WTC11 (cell line): ENCODE measurements around the gene EFCC1. TPM values are rescaled to one million over a fixed set of nuclear protein-coding genes. Genes with fewer than 3 reads are reported as not detected.

ENCODE experiments used
- ATAC-seq: fragments of 200-7000 bp; cut with Tn5 transposase; 2 replicates; pipeline ENCODE4 v1.10.0; 2021; ENCODE audit warnings: mild to moderate bottlenecking, moderate library complexity
- CTCF ChIA-PET: fragments of 300-600 bp; sonication (Branson Sonifier 250); formaldehyde crosslinking; loops from one replicate; lab custom pipeline; 2021; ENCODE audit warnings: antibody characterized with exemption; lab: Charles Lee
- POLR2A ChIA-PET: fragments of 350-600 bp; sonication (Branson Sonifier 250); formaldehyde crosslinking; loops from one replicate; lab custom pipeline; 2021; ENCODE audit warnings: antibody characterized with exemption; lab: Charles Lee
- DNase-seq: peaks from one replicate; pipeline ENCODE4 v3.0.0; 2021; ENCODE audit warnings: low spot score
- H3K27ac Mint-ChIP-seq: 2 replicates; pipeline ENCODE4 v1.8.0; 2021; ENCODE audit warnings: mixed read lengths
- H3K27me3 Mint-ChIP-seq: 2 replicates; pipeline ENCODE4 v1.8.0; 2021; ENCODE audit warnings: low read depth, mild to moderate bottlenecking, moderate library complexity, mixed read lengths
- H3K36me3 Mint-ChIP-seq: 2 replicates; pipeline ENCODE4 v1.8.0; 2021; ENCODE audit warnings: mixed read lengths
- H3K4me1 Mint-ChIP-seq: 2 replicates; pipeline ENCODE4 v1.8.0; 2022; ENCODE audit warnings: mixed read lengths
- H3K4me3 Mint-ChIP-seq: 2 replicates; pipeline ENCODE4 v1.8.0; 2021; ENCODE audit warnings: mild to moderate bottlenecking, moderate library complexity, mixed read lengths
- H3K9me3 Mint-ChIP-seq: 2 replicates; pipeline ENCODE4 v1.8.0; 2021; ENCODE audit warnings: mixed read lengths
- ATF1 ChIP-seq: sonication (generic); formaldehyde crosslinking; IDR thresholded peaks from 2 replicates; pipeline ENCODE4 v1.8.1; 2023; ENCODE audit warnings: mild to moderate bottlenecking, moderate library complexity, missing genetic modification reagents
- CREB1 ChIP-seq: sonication (generic); formaldehyde crosslinking; IDR thresholded peaks from 2 replicates; pipeline ENCODE4 v1.8.0; 2023; ENCODE audit warnings: mild to moderate bottlenecking, missing genetic modification reagents
- GTF2I ChIP-seq: fragments of 250-450 bp; sonication (Bioruptor Pico); conservative IDR thresholded peaks from 2 replicates; pipeline ENCODE4 v1.4.0; 2021; ENCODE audit warnings: mild to moderate bottlenecking
- MXD4 ChIP-seq: fragments of 250-450 bp; sonication (Bioruptor Pico); IDR thresholded peaks from 2 replicates; pipeline ENCODE4 v1.8.0; 2021; ENCODE audit warnings: mild to moderate bottlenecking, moderate library complexity, borderline replicate concordance
- NFE2L1 ChIP-seq: sonication (generic); formaldehyde crosslinking; IDR thresholded peaks from 2 replicates; pipeline ENCODE4 v1.8.1; 2023; ENCODE audit warnings: missing genetic modification reagents
- NFYB ChIP-seq: sonication (generic); formaldehyde crosslinking; conservative IDR thresholded peaks from 2 replicates; pipeline ENCODE4 v1.8.0; 2022; ENCODE audit warnings: low read depth, missing genetic modification reagents
- PRRX2 ChIP-seq: fragments of 250-450 bp; sonication (Bioruptor Pico); IDR thresholded peaks from 2 replicates; pipeline ENCODE4 v1.8.0; 2021; ENCODE audit warnings: mild to moderate bottlenecking
- TCF7 ChIP-seq: sonication (generic); formaldehyde crosslinking; IDR thresholded peaks from 2 replicates; pipeline ENCODE4 v1.8.0; 2022; ENCODE audit warnings: mild to moderate bottlenecking, low read depth, missing genetic modification reagents, moderate library complexity
- ZNF232 ChIP-seq: sonication (generic); formaldehyde crosslinking; IDR thresholded peaks from 2 replicates; pipeline ENCODE4 v1.8.0; 2022; ENCODE audit warnings: mild to moderate bottlenecking, missing genetic modification reagents
- ZNF416 ChIP-seq: fragments of 250-450 bp; sonication (Bioruptor Pico); IDR thresholded peaks from 2 replicates; pipeline ENCODE4 v1.9.0; 2021; ENCODE audit warnings: mild to moderate bottlenecking, inconsistent platforms
- total RNA-seq: library from RNA; stranded (reverse); gene quantifications from 3 replicates; pipeline ENCODE4 v1.2.3, GENCODE V29; 2021
- TF ChIP-seq, protein P1 (sequence below): sonication (generic); formaldehyde crosslinking; IDR thresholded peaks from 2 replicates; pipeline ENCODE4 v1.8.1; 2023; ENCODE audit warnings: mild to moderate bottlenecking, missing genetic modification reagents, moderate library complexity
- TF ChIP-seq, protein P2 (sequence below): fragments of 250-450 bp; sonication (Bioruptor Pico); IDR thresholded peaks from 2 replicates; pipeline ENCODE4 v1.8.0; 2021; ENCODE audit warnings: mild to moderate bottlenecking
- TF ChIP-seq, protein P3 (sequence below): sonication (generic); formaldehyde crosslinking; IDR thresholded peaks from 2 replicates; pipeline ENCODE4 v1.8.1; 2023; ENCODE audit warnings: mild to moderate bottlenecking, missing genetic modification reagents
- TF ChIP-seq, protein P4 (sequence below): sonication (generic); formaldehyde crosslinking; IDR thresholded peaks from 2 replicates; pipeline ENCODE4 v1.8.0; 2022; ENCODE audit warnings: mild to moderate bottlenecking, missing genetic modification reagents
- TF ChIP-seq, protein P5 (sequence below): fragments of 250-450 bp; sonication (Bioruptor Pico); IDR thresholded peaks from 2 replicates; pipeline ENCODE4 v1.9.0; 2021; ENCODE audit warnings: mild to moderate bottlenecking, borderline replicate concordance
- TF ChIP-seq, protein P6 (sequence below): sonication (generic); formaldehyde crosslinking; IDR thresholded peaks from 2 replicates; pipeline ENCODE4 v1.8.0; 2022; ENCODE audit warnings: mild to moderate bottlenecking, missing genetic modification reagents

The EFCC1 gene
- total RNA-seq, 1 experiment from 2014 or later: 0.31 TPM

DNA sequence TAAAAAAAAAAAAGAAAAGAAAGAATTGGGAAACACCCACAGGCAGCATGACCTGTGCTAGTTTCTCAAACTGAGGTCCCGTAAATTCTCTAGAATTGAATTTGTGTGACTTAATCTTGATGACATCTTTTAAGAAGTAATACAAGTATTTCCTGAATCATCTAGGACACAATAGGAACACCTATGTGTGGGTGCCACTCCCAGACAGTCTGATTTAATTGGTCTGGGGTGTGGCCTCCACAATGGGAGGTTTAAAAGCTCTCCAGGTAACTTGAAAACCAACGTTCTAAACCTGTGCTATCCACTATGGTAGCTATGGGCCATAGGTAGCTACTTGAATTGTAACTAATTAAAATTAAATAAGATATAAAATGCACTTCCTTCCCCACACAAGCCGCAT lies 35.3 kb upstream of the EFCC1 start (continued):
- TF ChIP-seq PRRX2 (CRISPR knock-in tag) (no peak), ZNF232 (CRISPR knock-in tag) (no peak)

DNA sequence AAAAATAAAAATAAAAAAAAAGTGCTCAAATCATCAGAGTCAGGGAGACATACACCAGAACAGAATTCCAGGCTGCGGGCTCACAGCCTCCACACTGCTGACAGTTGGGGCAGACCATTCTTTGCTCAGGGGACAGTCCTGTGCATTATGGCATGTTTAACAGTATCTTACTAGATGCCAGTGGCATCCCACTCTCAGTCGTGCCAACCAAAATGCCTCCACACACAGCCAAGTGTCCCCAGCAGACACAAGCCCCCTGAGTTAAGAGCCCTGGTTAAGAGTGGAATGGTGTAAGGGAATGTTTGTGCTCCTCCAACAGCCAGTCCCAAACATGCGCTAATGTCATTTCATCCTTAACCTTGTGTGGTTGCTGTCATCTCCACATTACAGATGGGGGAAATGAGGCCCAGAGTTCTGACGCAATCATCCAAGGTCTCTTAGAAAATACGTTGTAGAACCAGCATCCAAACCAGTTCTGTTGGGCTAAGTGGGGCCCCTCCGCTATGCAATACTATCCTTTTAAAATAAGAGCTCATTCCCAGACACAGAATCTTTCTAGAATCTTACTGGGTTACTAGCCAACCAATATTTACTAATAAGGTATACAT lies 33.3 kb upstream of the EFCC1 start:
- ATAC-seq: no peak
- H3K27ac Mint-ChIP-seq: no peak overlapping the region
- H3K4me1 Mint-ChIP-seq: no peaks in the 10 kb centered on the region
- TF ChIP-seq GTF2I (CRISPR knock-in tag) (no peak), NFE2L1 (CRISPR knock-in tag) (no peak), CREB1 (CRISPR knock-in tag) (no peak), MXD4 (no peak), ATF1 (CRISPR knock-in tag) (no peak), PRRX2 (CRISPR knock-in tag) (no peak), NFYB (CRISPR knock-in tag) (no peak), TCF7 (no peak), ZNF416 (CRISPR knock-in tag) (no peak)
- TF ChIP-seq, protein P1, sequence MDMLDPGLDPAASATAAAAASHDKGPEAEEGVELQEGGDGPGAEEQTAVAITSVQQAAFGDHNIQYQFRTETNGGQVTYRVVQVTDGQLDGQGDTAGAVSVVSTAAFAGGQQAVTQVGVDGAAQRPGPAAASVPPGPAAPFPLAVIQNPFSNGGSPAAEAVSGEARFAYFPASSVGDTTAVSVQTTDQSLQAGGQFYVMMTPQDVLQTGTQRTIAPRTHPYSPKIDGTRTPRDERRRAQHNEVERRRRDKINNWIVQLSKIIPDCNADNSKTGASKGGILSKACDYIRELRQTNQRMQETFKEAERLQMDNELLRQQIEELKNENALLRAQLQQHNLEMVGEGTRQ (CRISPR knock-in tag): no peak
- TF ChIP-seq, protein P2, sequence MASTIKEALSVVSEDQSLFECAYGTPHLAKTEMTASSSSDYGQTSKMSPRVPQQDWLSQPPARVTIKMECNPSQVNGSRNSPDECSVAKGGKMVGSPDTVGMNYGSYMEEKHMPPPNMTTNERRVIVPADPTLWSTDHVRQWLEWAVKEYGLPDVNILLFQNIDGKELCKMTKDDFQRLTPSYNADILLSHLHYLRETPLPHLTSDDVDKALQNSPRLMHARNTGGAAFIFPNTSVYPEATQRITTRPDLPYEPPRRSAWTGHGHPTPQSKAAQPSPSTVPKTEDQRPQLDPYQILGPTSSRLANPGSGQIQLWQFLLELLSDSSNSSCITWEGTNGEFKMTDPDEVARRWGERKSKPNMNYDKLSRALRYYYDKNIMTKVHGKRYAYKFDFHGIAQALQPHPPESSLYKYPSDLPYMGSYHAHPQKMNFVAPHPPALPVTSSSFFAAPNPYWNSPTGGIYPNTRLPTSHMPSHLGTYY: no peak
- TF ChIP-seq, protein P3, sequence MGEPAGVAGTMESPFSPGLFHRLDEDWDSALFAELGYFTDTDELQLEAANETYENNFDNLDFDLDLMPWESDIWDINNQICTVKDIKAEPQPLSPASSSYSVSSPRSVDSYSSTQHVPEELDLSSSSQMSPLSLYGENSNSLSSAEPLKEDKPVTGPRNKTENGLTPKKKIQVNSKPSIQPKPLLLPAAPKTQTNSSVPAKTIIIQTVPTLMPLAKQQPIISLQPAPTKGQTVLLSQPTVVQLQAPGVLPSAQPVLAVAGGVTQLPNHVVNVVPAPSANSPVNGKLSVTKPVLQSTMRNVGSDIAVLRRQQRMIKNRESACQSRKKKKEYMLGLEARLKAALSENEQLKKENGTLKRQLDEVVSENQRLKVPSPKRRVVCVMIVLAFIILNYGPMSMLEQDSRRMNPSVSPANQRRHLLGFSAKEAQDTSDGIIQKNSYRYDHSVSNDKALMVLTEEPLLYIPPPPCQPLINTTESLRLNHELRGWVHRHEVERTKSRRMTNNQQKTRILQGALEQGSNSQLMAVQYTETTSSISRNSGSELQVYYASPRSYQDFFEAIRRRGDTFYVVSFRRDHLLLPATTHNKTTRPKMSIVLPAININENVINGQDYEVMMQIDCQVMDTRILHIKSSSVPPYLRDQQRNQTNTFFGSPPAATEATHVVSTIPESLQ: no peak
- TF ChIP-seq, protein P4, sequence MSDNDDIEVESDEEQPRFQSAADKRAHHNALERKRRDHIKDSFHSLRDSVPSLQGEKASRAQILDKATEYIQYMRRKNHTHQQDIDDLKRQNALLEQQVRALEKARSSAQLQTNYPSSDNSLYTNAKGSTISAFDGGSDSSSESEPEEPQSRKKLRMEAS: no peak
- TF ChIP-seq, protein P5, sequence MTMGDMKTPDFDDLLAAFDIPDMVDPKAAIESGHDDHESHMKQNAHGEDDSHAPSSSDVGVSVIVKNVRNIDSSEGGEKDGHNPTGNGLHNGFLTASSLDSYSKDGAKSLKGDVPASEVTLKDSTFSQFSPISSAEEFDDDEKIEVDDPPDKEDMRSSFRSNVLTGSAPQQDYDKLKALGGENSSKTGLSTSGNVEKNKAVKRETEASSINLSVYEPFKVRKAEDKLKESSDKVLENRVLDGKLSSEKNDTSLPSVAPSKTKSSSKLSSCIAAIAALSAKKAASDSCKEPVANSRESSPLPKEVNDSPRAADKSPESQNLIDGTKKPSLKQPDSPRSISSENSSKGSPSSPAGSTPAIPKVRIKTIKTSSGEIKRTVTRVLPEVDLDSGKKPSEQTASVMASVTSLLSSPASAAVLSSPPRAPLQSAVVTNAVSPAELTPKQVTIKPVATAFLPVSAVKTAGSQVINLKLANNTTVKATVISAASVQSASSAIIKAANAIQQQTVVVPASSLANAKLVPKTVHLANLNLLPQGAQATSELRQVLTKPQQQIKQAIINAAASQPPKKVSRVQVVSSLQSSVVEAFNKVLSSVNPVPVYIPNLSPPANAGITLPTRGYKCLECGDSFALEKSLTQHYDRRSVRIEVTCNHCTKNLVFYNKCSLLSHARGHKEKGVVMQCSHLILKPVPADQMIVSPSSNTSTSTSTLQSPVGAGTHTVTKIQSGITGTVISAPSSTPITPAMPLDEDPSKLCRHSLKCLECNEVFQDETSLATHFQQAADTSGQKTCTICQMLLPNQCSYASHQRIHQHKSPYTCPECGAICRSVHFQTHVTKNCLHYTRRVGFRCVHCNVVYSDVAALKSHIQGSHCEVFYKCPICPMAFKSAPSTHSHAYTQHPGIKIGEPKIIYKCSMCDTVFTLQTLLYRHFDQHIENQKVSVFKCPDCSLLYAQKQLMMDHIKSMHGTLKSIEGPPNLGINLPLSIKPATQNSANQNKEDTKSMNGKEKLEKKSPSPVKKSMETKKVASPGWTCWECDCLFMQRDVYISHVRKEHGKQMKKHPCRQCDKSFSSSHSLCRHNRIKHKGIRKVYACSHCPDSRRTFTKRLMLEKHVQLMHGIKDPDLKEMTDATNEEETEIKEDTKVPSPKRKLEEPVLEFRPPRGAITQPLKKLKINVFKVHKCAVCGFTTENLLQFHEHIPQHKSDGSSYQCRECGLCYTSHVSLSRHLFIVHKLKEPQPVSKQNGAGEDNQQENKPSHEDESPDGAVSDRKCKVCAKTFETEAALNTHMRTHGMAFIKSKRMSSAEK: no peak
- TF ChIP-seq, protein P6, sequence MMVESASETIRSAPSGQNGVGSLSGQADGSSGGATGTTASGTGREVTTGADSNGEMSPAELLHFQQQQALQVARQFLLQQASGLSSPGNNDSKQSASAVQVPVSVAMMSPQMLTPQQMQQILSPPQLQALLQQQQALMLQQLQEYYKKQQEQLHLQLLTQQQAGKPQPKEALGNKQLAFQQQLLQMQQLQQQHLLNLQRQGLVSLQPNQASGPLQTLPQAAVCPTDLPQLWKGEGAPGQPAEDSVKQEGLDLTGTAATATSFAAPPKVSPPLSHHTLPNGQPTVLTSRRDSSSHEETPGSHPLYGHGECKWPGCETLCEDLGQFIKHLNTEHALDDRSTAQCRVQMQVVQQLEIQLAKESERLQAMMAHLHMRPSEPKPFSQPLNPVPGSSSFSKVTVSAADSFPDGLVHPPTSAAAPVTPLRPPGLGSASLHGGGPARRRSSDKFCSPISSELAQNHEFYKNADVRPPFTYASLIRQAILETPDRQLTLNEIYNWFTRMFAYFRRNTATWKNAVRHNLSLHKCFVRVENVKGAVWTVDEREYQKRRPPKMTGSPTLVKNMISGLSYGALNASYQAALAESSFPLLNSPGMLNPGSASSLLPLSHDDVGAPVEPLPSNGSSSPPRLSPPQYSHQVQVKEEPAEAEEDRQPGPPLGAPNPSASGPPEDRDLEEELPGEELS: no peak
- no peak overlapping the region for H3K4me3 Mint-ChIP-seq
- no peaks in the 10 kb centered on the region for H3K27me3 Mint-ChIP-seq
- H3K36me3 Mint-ChIP-seq: no peaks in the 10 kb centered on the region
- DNase-seq: no peak
- H3K9me3 Mint-ChIP-seq: no peaks in the 10 kb centered on the region
- ChIA-PET CTCF (interaction anchor here (0.5 kb wide), 1 partner anchor 86 kb away, joined by 3 read pairs; no protein-coding TSS in a partner anchor), POLR2A (no interaction called here)
